ENCODE results near the gene TRPV5. TPM values are rescaled to one million over a fixed set of nuclear protein-coding genes. Genes with fewer than 3 reads are reported as not detected.

TRPV5 gene
- total RNA-seq, 2 experiments from 2014 or later = not detected

GRCh38 chr7:142914121-142914520 is 19.4 kb downstream of the TRPV5 start:
- H3K27ac Mint-ChIP-seq = no peak overlapping the region
- H3K27me3 Mint-ChIP-seq = peaks cover 20% of the 10 kb centered on the region
- no peaks in the 10 kb centered on the region for H3K36me3 Mint-ChIP-seq (ENCODE audit: low read depth)
- H3K4me1 Mint-ChIP-seq = no peaks in the 10 kb centered on the region
- no peak overlapping the region for H3K4me3 Mint-ChIP-seq
- ChIA-PET POLR2A (no interaction called here), CTCF (interaction anchor here (0.7 kb wide), 1 partner anchor 1925 kb away, joined by 3 read pairs; no protein-coding TSS in a partner anchor)
- H3K9me3 Mint-ChIP-seq = no peaks in the 10 kb centered on the region
- DNase-seq = no peak

DNA sequence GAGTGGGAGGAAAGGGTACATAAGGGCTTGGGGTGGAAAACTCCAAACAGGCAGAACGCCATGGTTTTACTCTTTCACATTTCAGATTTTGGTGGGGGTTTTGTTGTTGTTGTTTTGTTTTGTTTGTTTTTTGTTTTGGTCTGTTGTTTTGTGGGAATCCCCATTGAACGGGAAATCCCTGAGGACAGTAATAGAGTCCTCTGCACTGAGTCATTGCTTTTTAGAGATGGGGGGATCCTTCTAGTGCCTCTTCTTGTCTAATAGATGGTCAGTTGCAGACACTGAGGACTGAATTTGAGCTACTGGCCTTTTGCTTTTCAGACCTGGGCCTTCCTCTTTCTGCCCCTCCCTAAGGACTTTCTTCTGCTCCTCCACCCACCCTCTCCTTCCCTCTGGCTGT is 20.0 kb downstream of the TRPV5 start:
- POLR2A ChIA-PET = no interaction called here
- CTCF ChIA-PET = no interaction called here
- no peak overlapping the region for H3K4me3 Mint-ChIP-seq
- H3K4me1 Mint-ChIP-seq = no peaks in the 10 kb centered on the region
- H3K27me3 Mint-ChIP-seq = peaks cover 20% of the 10 kb centered on the region
- no peak for DNase-seq
- no peak overlapping the region for H3K27ac Mint-ChIP-seq
- no peaks in the 10 kb centered on the region for H3K9me3 Mint-ChIP-seq
- no peaks in the 10 kb centered on the region for H3K36me3 Mint-ChIP-seq (ENCODE audit: low read depth)

GRCh38 chr7:142913051-142913450 is 20.5 kb downstream of the TRPV5 start:
- Mint-ChIP-seq H3K4me1 (no peaks in the 10 kb centered on the region), H3K4me3 (no peak overlapping the region), H3K27ac (no peak overlapping the region), H3K9me3 (no peaks in the 10 kb centered on the region), H3K36me3 (ENCODE audit: low read depth) (no peaks in the 10 kb centered on the region), H3K27me3 (peaks cover 16% of the 10 kb centered on the region)
- DNase-seq = no peak
- CTCF ChIA-PET = no interaction called here
- POLR2A ChIA-PET = no interaction called here

DNA sequence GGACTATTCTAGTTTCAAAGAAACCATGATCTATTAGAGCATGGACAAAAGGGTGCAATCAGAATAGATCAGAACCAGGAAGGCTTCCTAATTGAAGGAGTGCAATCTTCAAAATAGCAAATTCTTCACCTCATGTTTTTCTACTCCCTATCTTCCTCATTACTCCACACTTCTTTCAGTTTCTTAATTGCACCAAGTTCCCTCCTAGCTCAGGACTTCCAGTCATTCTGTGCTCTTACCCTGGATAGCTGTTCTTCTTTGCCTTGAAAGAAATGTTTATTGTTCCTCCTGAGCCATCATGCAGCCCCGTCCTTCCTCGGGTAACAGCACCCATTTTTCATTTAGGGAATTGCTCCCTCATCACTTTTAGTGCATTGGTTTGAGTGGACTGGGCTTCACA is 23.1 kb downstream of the TRPV5 start:
- Mint-ChIP-seq H3K27me3 (peaks cover 12% of the 10 kb centered on the region), H3K4me3 (no peak overlapping the region), H3K4me1 (no peaks in the 10 kb centered on the region), H3K36me3 (ENCODE audit: low read depth) (no peaks in the 10 kb centered on the region), H3K9me3 (no peaks in the 10 kb centered on the region), H3K27ac (no peak overlapping the region)
- CTCF ChIA-PET = no interaction called here
- POLR2A ChIA-PET = no interaction called here
- no peak for DNase-seq

- peaks cover 12% of the 10 kb centered on the region for H3K27me3 Mint-ChIP-seq
- CTCF ChIA-PET = no interaction called here
Observed at GRCh38 chr7:142910031-142910433, 23.5 kb downstream of the TRPV5 start.

GRCh38 chr7:142908921-142909890 is 24.3 kb downstream of the TRPV5 start:
- H3K36me3 Mint-ChIP-seq (ENCODE audit: low read depth) = no peaks in the 10 kb centered on the region
- H3K27me3 Mint-ChIP-seq = peaks cover 12% of the 10 kb centered on the region
- no peak for DNase-seq
- no peaks in the 10 kb centered on the region for H3K9me3 Mint-ChIP-seq
- H3K4me1 Mint-ChIP-seq = no peaks in the 10 kb centered on the region
- POLR2A ChIA-PET = no interaction called here
- no peak overlapping the region for H3K27ac Mint-ChIP-seq
- H3K4me3 Mint-ChIP-seq = no peak overlapping the region
- CTCF ChIA-PET = no interaction called here

More at GRCh38 chr7:142910031-142910433, 23.5 kb downstream of the TRPV5 start:
- Mint-ChIP-seq H3K27ac (no peak overlapping the region), H3K36me3 (ENCODE audit: low read depth) (no peaks in the 10 kb centered on the region), H3K9me3 (no peaks in the 10 kb centered on the region), H3K4me1 (no peaks in the 10 kb centered on the region), H3K4me3 (no peak overlapping the region)
- POLR2A ChIA-PET = no interaction called here
- DNase-seq = no peak

- Mint-ChIP-seq H3K4me1 (no peaks in the 10 kb centered on the region), H3K36me3 (ENCODE audit: low read depth) (no peaks in the 10 kb centered on the region), H3K27me3 (peaks cover 10% of the 10 kb centered on the region), H3K4me3 (no peak overlapping the region), H3K9me3 (no peaks in the 10 kb centered on the region), H3K27ac (no peak overlapping the region)
- no peak for DNase-seq
- POLR2A ChIA-PET = no interaction called here
- CTCF ChIA-PET = no interaction called here
Observed at GRCh38 chr7:142908290-142908689, 25.3 kb downstream of the TRPV5 start.

- Mint-ChIP-seq H3K36me3 (ENCODE audit: low read depth) (no peaks in the 10 kb centered on the region), H3K4me1 (no peaks in the 10 kb centered on the region), H3K4me3 (no peak overlapping the region), H3K9me3 (no peaks in the 10 kb centered on the region), H3K27ac (no peak overlapping the region), H3K27me3 (peaks cover 16% of the 10 kb centered on the region)
- POLR2A ChIA-PET = no interaction called here
- CTCF ChIA-PET = no interaction called here
- no peak for DNase-seq
Observed at GRCh38 chr7:142906643-142907042, 26.9 kb downstream of the TRPV5 start.

DNA sequence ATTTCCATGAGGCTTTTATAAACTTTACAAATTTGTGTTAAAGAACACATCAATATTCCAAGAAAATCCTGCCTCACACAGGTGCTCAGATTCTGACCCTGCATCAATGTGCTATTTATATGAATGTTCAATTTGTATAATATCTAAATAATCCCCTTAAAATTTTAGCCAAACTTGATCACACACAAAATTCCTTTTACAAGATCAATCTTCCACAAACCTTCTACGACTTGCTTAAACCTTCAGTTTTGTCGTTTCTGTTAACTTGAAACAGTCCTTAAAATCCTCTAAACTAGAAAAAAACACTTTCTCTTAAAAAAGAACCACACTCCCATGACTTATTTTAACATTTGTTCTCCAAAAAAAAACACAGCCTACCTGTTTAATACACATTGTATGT is 27.8 kb downstream of the TRPV5 start:
- Mint-ChIP-seq H3K9me3 (no peaks in the 10 kb centered on the region), H3K4me3 (no peak overlapping the region), H3K27ac (no peak overlapping the region), H3K36me3 (ENCODE audit: low read depth) (no peaks in the 10 kb centered on the region), H3K4me1 (no peaks in the 10 kb centered on the region), H3K27me3 (peaks cover 11% of the 10 kb centered on the region)
- POLR2A ChIA-PET = no interaction called here
- no peak for DNase-seq
- CTCF ChIA-PET = no interaction called here

GRCh38 chr7:142904128-142904527 is 29.4 kb downstream of the TRPV5 start:
- H3K4me1 Mint-ChIP-seq = no peaks in the 10 kb centered on the region
- ChIA-PET POLR2A (no interaction called here), CTCF (no interaction called here)
- H3K27me3 Mint-ChIP-seq = peaks cover 7% of the 10 kb centered on the region
- no peaks in the 10 kb centered on the region for H3K36me3 Mint-ChIP-seq (ENCODE audit: low read depth)
- no peaks in the 10 kb centered on the region for H3K9me3 Mint-ChIP-seq
- H3K4me3 Mint-ChIP-seq = no peak overlapping the region
- no peak overlapping the region for H3K27ac Mint-ChIP-seq
- no peak for DNase-seq

DNA sequence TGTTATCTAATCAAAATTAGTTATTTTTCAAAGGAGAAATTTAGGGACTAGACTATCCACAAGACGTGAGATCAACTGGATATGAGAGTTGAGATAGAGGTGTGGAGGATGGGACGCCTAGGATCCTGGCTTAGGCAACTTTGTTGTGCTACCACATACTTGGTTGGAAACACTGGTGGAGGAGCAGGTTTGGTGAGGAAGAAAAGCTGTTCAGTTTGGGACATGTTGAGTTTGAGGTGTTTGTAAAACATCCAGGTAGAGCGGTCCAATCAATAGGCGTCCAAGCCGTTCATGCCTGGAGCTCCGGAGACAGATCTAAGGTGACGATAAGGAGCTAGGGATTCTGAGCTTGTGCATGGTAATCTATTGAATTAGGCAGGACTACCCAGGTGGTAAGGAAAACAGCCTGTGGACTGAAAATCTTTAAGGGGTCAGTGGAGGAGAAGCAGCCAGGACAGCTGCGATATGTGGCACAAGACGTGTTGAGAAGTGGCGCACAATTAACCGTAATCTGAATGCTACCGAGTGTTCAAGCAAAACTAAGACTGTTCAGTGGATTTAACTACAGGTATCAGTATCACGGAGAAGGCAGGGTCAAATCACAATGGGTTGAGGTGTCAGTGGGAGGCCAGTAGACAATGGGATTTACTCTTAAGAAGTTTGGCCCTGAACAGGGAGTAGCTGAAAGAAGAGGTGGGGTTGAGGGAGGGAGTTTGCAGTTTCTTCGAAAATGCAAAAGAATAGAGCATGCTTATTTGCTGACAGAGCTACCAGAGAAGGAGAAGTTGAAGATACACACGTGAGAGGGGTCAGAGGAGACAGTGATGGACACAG is 31.9 kb downstream of the TRPV5 start:
- ChIA-PET CTCF (interaction anchor here (2.0 kb wide), 1 partner anchor 21 kb away, joined by 5 read pairs; no protein-coding TSS in a partner anchor), POLR2A (no interaction called here)
- no peak overlapping the region for H3K4me3 Mint-ChIP-seq
- no peak for DNase-seq
- no peaks in the 10 kb centered on the region for H3K4me1 Mint-ChIP-seq
- no peak overlapping the region for H3K27ac Mint-ChIP-seq
- H3K36me3 Mint-ChIP-seq (ENCODE audit: low read depth) = no peaks in the 10 kb centered on the region
- H3K27me3 Mint-ChIP-seq = peaks cover 7% of the 10 kb centered on the region
- no peaks in the 10 kb centered on the region for H3K9me3 Mint-ChIP-seq

GRCh38 chr7:142899661-142900060 is 33.9 kb downstream of the TRPV5 start:
- no peaks in the 10 kb centered on the region for H3K9me3 Mint-ChIP-seq
- POLR2A ChIA-PET = no interaction called here
- no peak overlapping the region for H3K4me3 Mint-ChIP-seq
- H3K27me3 Mint-ChIP-seq = peaks cover 7% of the 10 kb centered on the region
- H3K36me3 Mint-ChIP-seq (ENCODE audit: low read depth) = no peaks in the 10 kb centered on the region
- no peak for DNase-seq
- no peaks in the 10 kb centered on the region for H3K4me1 Mint-ChIP-seq
- H3K27ac Mint-ChIP-seq = no peak overlapping the region
- CTCF ChIA-PET = interaction anchor here (0.7 to 0.8 kb wide), 2 partner anchors 26 to 503 kb away, joined by 3 read pairs; no protein-coding TSS in a partner anchor

Data from activated CD4-positive, alpha-beta T cell treated with anti-CD3 and anti-CD28 coated beads, Interleukin-2, amount 10 ng/mL, durations not matched to agents 7 days and 5 days (primary cell).